NCI-H2227 treated with DMSO at 0.1 percent for 48 hours (cell line): Measurements from ENCODE around the gene VWA3B.

ENCODE experiments used
- DNase-seq: peaks from one replicate; lab custom pipeline; 2025; lab: John Stamatoyannopoulos, UW

VWA3B gene

GRCh38 chr2:98333922-98334321 is 247.0 kb downstream of the VWA3B start:
- no peak for DNase-seq

GRCh38 chr2:98334439-98335078 is 247.6 kb downstream of the VWA3B start:
- DNase-seq = peak; percentile 40

- no peak for DNase-seq
Measured at GRCh38 chr2:98335271-98335670, 248.3 kb downstream of the VWA3B start.

GRCh38 chr2:98341241-98341640 is 254.3 kb downstream of the VWA3B start:
- no peak for DNase-seq

GRCh38 chr2:98343285-98343684 is 256.3 kb downstream of the VWA3B start:
- DNase-seq = no peak

- DNase-seq = no peak
Measured at GRCh38 chr2:98346311-98347236, 259.6 kb downstream of the VWA3B start, which contains the start of gene CNGA3. CNGA3 (plus strand) TSS chr2:98346456; CDS start chr2:98369976, 23,520 bp downstream.

GRCh38 chr2:98347298-98348065 is 260.5 kb downstream of the VWA3B start:
- no peak for DNase-seq

- peak; percentile 31 for DNase-seq
Measured at GRCh38 chr2:98348066-98348561, 261.1 kb downstream of the VWA3B start.

GRCh38 chr2:98350411-98350810 is 263.4 kb downstream of the VWA3B start:
- no peak for DNase-seq

- DNase-seq = no peak
Measured at GRCh38 chr2:98355881-98356280, 268.9 kb downstream of the VWA3B start.

GRCh38 chr2:98356729-98357128 is 269.8 kb downstream of the VWA3B start:
- no peak for DNase-seq

GRCh38 chr2:98357849-98358248 is 270.9 kb downstream of the VWA3B start:
- no peak for DNase-seq

GRCh38 chr2:98359986-98360385 is 273.0 kb downstream of the VWA3B start:
- DNase-seq = no peak
